Colonic mucosa (tissue), 4 donors: Measurements from ENCODE around the gene TRNP1. TPM values are rescaled to one million over a fixed set of nuclear protein-coding genes. Genes with fewer than 3 reads are reported as not detected.
"Not testable (repeated sequence)": the region's sequence is repeated elsewhere in the genome, so short reads cannot be mapped to it uniquely, and the experiment has no call there.

Experiments
- DNase-seq: peaks from one replicate; pipeline ENCODE4 v3.0.0-alpha.2; 2020
- H3K27ac ChIP-seq: fragments of 200-600 bp; one replicate; pipeline ENCODE4 v1.8.0; 2021
- H3K27me3 ChIP-seq: fragments of 200-600 bp; one replicate; pipeline ENCODE4 v1.8.0; 2021
- H3K36me3 ChIP-seq: fragments of 200-600 bp; one replicate; pipeline ENCODE4 v1.8.0; 2021
- H3K4me1 ChIP-seq: fragments of 200-600 bp; one replicate; pipeline ENCODE4 v1.8.0; 2021; ENCODE audit warnings: mild to moderate bottlenecking
- H3K4me3 ChIP-seq: fragments of 200-600 bp; one replicate; pipeline ENCODE4 v1.8.0; 2021
- H3K9ac ChIP-seq, 2 donors: one replicate each; pipeline ENCODE4 v1.7.0; 2013; ENCODE audit warnings: control low read depth in 2 of 2, low read depth in 2 of 2, low read length in 2 of 2
- H3K9me3 ChIP-seq: fragments of 200-600 bp; one replicate; pipeline ENCODE4 v1.8.0; 2021
- CTCF ChIP-seq: fragments of 200-600 bp; IDR thresholded peaks from one replicate; pipeline ENCODE4 v1.8.0; 2022; ENCODE audit warnings: antibody characterized with exemption, mild to moderate bottlenecking
- intact Hi-C: fragments of 100-400 bp; cut with DNase I; formaldehyde crosslinking; loops from one replicate; pipeline ENCODE4 v1.14.1; 2022
- total RNA-seq, 2 donors: library from RNA; stranded (reverse); fragmentation: NEBNext Ultra II Directional in 1 of 2; extraction: Animal tissue kit (Norgen Biotek cat#: 25700) in 1 of 2; gene quantifications; one replicate each; pipeline ENCODE4 v1.2.1, GENCODE V29; 2021
- donor health status: healthy.
- donor health status: DM: no; HTN: no; CAD: no.
- donor health status: DM: no; HTN: no; CAD: no.

The TRNP1 gene
- total RNA-seq, 2 donors from 2014 or later = 2.5 to 2.7 TPM

GRCh38 chr1:26984291-26984690 is 9.2 kb upstream of the TRNP1 start:
- Histone ChIP-seq H3K4me3 (no peak overlapping the region), H3K9me3 (no peaks in the 10 kb centered on the region), H3K36me3 (no peaks in the 10 kb centered on the region), H3K9ac (no peak overlapping the region), H3K27me3 (no peaks in the 10 kb centered on the region), H3K27ac (no peak overlapping the region), H3K4me1 (no peaks in the 10 kb centered on the region)
- no peak for TF ChIP-seq CTCF
- no peak for DNase-seq
- intact Hi-C loops = no loop called here

- no peak for DNase-seq
- Histone ChIP-seq H3K27me3 (peaks cover 3% of the 10 kb centered on the region), H3K27ac (no peak overlapping the region), H3K4me1 (no peaks in the 10 kb centered on the region), H3K9ac (no peak overlapping the region), H3K9me3 (no peaks in the 10 kb centered on the region), H3K4me3 (no peak overlapping the region), H3K36me3 (no peaks in the 10 kb centered on the region)
- intact Hi-C loops = no loop called here
- TF ChIP-seq CTCF = no peak
Observed at GRCh38 chr1:26986658-26987057, 6.8 kb upstream of the TRNP1 start.

GRCh38 chr1:26989403-26990109 is 3.9 kb upstream of the TRNP1 start:
- H3K9me3 ChIP-seq, H3K4me1 ChIP-seq, intact Hi-C loops, DNase-seq, H3K36me3 ChIP-seq, H3K27ac ChIP-seq, H3K4me3 ChIP-seq, H3K9ac ChIP-seq: not testable (repeated sequence)
- H3K27me3 ChIP-seq = peaks cover 23% of the 10 kb centered on the region

- H3K9me3 ChIP-seq = no peaks in the 10 kb centered on the region
- TF ChIP-seq CTCF = no peak
- intact Hi-C loops = no loop called here
- H3K36me3 ChIP-seq = no peaks in the 10 kb centered on the region
- peaks cover 4% of the 10 kb centered on the region for H3K4me1 ChIP-seq
- H3K4me3 ChIP-seq = no peak overlapping the region
- no peak for DNase-seq
- H3K27ac ChIP-seq = no peak overlapping the region
- no peak overlapping the region for H3K9ac ChIP-seq
- peaks cover 40% of the 10 kb centered on the region for H3K27me3 ChIP-seq
Observed at GRCh38 chr1:26991310-26992116, 2.0 kb upstream of the TRNP1 start.

GRCh38 chr1:26994020-26994786 is 711 bp downstream of the TRNP1 start:
- Histone ChIP-seq H3K27me3 (peaks cover 44% of the 10 kb centered on the region), H3K4me1 (peaks cover 4% of the 10 kb centered on the region)
- DNase-seq = no peak

More at GRCh38 chr1:26994020-26994786, 711 bp downstream of the TRNP1 start:
- intact Hi-C loops = no loop called here
- H3K4me3 ChIP-seq = peak overlapping the region; percentile 57
- H3K36me3 ChIP-seq = no peaks in the 10 kb centered on the region
- H3K27ac ChIP-seq = no peak overlapping the region
- no peak for TF ChIP-seq CTCF
- H3K9ac ChIP-seq = peak overlapping the region in 1 of 2 donors; percentile 56
- no peaks in the 10 kb centered on the region for H3K9me3 ChIP-seq
